Activated T-cell treated with anti-CD3 and anti-CD28 coated beads for 48 hours (primary cell): ENCODE measurements around the gene LRP1B.
"Not testable (repeated sequence)": the region's sequence is repeated elsewhere in the genome, so short reads cannot be mapped to it uniquely, and the experiment has no call there.

ENCODE experiments used
- DNase-seq: peaks from one replicate; pipeline ENCODE4 v3.0.0-alpha.2; 2020; ENCODE audit warnings: low read depth

The LRP1B gene

DNA sequence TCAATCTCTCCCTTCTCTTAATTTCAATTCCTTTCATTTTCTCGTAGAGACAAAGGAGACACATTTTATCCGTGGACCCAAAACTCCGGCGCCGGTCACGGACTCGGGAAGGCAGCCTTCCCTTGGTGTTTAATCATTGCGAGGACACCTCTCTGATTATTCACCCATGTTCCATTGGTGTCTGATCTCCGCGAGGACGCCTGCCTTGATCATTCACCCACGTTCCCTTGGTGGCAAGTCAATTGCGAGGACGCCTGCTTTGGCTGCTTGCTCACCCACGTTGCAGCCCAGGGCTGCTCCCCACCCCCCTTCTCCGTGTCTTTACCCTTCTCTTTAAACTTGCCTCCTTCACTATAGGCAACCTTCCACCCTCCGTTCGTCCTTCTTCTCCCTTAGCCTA lies 1703.8 kb downstream of the LRP1B start:
- not testable (repeated sequence) for DNase-seq

DNA sequence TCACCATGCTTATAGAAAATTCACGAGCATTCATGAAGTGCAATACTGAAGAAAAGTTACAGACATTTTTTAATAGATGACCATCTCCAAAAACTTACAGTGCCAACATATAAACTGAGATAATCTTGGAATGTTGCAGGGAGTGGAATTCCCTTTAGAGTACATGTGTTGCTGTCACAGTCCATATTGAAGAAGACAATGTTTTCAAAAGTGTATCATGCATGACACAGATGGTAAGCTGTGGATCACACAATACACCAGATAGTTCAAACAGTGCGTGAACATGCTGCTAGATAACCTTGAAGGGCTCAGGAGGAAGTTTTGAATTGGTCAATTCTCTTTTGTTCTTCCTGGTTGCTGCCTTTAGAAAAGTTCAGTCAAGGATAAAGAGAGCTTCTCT lies 1706.3 kb downstream of the LRP1B start:
- DNase-seq: no peak

DNA sequence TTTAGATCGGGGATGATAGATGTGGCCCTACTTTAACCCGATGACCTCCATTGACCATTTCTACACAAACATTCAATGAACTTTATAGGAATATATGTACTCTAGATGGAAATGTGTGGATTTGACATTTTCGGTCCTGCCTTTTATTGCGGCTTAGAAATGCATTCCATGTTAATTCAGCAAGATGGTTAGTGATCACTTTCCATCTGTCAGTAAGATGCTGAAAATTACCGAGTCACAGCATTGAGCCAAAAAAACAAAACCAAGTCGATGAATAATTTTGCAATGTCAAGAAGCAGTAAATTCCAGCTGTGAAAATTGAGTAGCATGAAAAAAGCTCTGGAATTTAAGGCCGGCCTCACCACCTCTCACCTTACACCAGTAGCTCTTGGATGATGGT lies 1708.1 kb downstream of the LRP1B start:
- no peak for DNase-seq

DNA sequence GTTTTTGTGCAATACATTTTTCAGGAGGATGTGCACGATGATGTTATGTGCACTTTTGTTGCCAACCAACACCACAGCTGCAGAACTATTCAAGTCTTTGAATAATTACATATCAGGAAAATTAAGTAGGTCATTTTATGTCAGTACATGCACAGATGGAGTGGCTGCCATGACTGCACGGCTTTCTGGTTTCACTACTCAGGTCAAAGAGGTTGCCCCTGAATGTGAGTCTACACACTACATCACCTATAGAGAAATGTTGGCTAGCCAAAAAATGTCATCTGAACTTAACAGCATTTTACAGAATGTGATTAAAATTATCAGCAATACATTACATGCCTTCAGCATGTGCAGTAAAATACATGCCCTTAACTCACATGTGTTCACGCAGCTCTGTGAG lies 1713.3 kb downstream of the LRP1B start:
- no peak for DNase-seq

DNA sequence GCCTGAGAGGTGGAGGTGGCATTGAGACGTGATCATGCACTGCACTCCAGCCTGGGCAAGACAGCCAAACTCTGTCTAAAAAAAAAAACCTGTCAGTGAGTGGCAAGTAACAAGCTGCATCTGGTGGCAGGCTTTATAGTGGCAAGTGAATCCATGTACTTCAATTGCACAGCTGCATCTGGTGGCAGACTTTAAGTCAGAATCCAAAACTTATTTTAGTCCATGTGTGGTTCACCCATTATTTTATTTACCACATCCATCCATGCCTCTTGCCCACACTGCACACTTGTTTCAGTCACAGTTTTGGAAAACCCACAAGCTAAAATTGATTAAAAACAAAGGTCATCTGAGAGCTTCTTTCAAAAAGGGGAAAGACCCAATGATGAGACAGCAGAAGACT lies 1714.2 kb downstream of the LRP1B start:
- DNase-seq: no peak

DNA sequence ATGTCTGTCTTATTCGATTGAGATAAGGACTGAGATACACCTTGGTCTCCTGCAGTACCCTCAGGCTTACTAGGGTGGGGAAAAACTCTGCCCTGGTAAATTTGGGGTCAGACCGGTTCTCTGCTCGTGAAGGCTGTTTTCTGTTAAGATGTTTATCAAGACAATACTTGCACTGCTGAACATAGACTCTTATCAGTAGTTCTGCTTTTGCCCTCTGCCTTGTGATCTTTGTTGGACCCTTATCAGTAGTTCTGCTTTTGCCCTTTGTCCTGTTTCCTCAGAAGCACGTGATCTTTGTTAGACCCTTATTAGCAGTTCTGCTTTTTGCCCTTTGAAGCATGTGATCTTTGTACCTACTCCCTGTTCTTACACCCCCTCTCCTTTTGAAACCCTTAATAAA lies 1715.8 kb downstream of the LRP1B start:
- DNase-seq: not testable (repeated sequence)

DNA sequence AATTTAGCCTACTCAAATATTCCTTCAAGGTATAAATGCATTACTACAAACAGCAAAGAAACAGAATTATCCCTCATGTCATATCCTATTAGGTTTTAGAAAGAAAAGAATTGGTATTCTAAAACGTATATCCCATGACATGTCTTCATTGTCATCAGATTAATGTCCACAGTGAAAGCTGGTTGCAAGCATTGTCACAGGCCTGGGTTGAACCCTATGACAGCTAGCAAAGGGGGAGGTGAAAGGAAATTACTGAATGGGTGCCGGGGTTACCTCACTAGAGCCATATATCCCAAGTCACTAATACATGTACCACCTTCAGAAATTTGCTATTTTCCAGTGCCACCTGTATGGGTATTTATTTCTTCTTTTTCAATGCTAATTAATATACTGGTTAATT lies 1720.1 kb downstream of the LRP1B start:
- DNase-seq: no peak

DNA sequence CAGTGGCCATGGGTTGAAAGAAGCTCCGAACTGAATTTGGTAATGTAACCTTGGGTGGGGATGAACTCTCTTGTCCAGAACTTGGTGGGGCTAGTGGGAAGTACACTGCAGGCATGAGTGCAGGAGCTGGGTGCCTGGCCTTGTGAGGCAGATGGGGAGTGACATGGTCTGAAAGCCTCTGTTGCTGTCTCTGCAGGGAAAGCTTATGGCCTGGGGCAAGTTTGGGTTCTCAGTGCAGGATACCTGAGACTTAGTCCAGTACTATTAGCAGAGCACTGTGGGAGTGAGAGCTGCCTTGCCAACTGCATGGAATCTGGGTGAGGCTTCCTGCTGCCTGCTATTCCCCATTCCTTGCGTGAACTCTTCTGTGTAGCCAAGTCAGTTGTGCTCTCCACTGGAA lies 1729.8 kb downstream of the LRP1B start:
- DNase-seq: no peak

DNA sequence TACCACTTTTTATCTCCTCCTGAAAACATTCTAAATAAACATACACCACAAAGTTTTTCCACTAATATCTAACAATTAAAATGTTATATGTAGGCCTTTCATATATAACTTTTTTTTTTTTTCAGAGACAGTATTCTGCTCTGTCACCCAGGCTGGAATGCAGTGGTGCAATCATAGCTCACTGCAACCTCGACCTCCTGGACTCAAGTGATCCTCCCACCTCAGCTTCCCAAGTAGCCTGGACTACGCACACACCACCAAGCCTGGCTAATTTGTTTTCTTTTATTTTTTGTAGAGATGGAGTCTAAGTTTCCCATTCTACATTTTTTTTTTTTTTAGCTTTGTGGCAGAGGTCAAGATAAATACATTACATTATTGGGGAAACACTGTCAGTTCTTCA lies 1738.0 kb downstream of the LRP1B start:
- no peak for DNase-seq

DNA sequence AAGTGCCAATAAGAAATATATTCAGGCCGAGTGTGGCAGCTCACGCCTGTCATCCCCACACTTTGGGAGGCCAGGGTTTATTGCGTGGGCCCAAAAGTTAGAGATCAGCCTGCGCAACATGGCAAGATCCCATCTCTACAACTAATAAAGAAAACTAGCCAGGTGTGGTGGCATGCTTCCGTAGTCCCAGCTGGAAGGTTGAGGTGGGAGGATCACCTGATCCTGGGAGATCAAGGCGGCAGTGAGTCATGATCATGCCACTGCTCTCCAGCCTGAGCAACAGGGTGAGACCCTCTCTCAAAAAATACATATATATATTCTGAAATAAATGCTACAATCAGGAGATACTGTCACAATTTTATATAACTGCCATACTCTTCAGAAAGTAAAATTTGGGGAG lies 1745.9 kb downstream of the LRP1B start:
- DNase-seq: no peak

DNA sequence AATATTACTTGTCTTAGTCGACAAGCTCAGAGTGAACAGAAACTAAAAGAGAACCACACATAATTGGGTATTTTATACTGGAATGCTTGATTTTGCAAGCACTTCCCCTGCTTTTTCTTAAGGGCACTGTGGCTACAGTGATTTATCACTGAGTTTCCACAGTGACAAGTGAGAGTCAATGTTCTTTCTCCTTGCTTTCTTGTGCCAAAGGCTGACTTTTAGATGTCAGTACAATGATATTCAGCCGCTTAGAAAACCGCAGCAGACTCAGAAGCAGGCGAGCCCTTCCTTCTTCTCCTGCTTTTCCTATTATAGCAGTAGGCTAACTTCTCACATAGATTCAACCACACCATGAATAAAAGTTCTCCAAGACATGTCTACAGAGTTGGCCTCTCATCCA lies 1747.0 kb downstream of the LRP1B start:
- no peak for DNase-seq

DNA sequence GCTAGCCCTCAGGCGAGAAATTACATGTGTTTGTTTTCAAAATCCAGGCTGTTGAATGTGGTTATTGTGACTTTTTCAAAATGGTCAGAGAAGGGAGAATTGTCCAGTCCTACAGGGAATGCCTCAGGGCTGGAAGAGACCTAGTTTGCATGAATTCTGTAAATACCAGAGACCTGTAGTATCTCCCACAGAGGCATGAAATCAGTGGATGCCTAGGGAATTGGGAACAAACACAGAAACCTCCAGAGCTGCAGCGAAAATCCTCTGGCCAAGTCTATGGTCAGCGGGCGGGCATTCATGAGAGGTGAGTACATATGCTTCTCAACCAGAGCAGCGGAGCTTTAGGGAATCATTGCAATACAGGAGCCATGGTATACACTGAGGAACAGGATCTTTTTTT lies 1754.1 kb downstream of the LRP1B start:
- no peak for DNase-seq

DNA sequence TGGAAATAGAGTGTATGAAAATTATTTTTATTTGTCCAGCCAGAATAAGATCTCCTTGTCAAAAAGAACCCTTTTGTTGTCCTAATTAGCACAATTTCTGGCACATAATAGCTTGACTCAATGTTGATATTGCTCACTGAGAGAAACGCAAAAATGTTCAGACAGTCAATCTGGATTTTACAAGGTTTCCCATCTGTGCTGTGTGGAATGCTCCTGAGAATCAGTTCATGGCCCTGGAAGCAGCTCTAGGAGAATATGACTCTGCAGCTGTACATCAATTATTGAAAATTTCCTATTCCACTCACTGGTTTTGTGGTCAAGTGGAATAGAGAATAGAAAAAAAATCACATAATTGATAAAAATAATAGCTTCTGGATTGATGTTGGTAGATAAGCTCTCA lies 1767.7 kb downstream of the LRP1B start:
- DNase-seq: no peak

DNA sequence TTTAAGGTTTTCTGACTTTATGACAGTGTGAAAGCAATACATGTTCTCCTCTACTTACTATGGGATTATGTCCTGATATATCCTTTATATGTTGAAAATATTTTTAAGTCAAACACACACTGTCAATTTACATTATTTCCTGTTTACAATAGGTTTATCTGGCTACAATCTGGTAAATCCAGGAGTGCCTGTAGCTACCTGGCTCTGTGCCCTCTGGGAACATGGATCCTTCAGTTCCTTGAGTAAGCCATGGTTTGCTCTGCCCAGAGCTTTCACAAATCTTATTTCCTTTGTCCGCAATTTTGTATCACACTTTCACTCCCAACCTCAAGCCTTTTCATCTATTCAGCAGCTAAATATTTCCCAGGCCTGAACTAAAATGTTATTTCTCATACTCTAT lies 1768.5 kb downstream of the LRP1B start:
- no peak for DNase-seq

DNA sequence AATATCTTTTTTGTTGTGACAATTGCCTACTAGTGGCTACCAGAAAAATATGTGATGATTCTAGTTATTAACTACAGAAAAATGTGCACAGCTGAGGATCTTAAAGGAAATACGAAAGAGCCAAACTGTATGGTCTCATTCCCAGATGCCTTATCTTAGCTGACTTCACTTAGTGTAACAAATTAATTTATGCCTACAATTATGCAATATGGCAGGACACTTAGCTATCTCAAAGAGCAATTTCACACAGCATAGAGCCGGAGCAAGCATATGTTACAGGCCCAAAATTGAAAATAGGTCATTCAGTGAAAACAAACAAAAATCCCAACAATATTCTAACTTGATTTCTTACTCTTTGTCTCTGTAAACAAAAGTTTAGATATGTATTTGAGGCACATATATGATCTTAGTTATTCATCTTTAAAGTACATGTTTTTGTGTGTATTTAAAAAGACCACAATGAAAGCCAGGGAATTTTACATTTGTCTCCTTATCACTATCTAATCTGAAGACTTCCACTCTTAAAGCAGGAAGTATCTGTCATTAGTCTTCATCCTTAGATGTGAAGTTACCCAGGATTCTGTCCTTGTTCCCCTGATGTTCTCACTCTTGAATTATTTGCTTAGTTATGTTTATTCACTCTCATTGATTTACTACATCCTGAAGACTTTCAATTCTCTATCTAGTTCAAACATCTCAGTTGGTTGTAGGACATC lies 1771.6 kb downstream of the LRP1B start:
- DNase-seq: no peak

DNA sequence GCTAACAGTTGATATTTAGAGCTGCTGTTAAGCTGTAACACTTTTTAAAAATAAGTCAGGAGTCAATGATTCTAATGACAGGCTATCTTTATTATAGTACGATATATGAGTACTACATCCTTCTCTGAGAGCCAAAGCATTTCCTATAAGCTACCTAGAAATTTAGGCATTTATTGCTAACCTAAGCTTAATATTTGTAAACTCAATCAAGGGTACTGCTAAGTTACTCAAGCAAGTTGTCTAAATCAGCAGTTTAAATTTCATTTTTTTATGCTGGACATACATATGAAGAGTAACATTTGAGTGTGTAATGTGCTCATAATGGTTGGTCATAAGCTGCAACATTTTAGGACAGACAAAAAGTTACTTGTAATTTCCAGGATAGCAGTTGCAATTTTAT lies 1774.1 kb downstream of the LRP1B start:
- DNase-seq: no peak

DNA sequence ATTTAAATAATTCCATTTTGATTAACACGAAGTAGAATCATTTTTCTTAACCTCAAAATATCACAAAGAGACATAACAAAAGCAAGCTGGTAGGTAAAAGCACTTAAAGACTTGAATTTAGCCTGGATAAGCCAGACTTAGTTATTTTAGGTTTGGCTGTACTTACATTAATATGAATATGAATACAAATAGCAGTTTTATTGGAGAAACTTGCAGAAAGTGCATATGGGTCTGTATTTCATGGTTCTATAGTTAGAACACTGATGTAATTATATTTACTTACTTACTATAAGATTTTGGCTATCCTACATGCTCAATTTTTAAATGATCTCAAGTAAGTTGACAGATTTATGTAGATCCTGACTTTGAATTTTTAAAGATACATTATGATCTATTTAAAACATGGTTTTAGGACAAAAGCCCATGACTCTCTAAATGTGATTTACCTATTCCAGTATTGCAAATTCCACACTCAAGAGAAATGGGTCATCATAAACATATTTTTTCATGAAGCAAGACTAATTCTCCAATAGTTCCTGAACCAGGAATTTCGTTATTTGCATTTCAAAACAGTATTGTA lies 1775.2 kb downstream of the LRP1B start:
- DNase-seq: no peak

DNA sequence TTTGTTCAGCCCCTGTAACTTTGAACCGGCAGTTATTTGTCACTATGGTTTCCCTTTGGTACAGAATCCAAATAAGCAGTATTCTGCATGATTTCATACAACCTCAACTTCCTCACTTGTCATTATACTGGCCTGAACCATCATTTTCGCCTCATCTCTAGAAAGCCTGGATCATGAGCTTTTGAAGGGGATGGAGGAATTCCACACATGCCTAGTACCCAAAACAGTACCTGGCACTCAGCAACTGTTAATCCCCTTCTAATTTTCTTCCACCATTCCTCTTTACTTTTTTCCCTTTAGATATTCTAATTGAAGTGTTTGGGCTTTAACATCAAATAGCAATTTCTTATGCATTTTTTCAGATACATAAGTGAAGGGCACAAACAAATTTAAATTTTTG lies 1776.3 kb downstream of the LRP1B start:
- no peak for DNase-seq

DNA sequence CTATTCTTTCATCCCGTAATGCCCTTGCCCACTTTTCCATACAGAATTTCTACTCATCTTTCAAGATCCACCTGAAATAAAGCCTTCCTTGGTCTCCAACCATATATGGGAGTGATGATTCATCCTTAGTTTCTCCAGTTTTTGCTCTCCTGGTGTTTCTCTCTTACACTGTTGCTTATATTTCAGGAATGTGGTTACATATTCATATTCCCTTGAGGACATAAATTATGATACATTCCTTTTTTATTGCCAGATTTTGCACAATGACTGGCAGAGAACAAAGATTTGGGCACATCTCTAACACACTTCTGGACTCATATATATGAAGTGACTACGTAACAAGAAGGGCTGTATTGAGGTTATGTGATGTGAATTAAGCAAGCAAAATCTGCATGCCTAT lies 1777.3 kb downstream of the LRP1B start:
- DNase-seq: no peak

DNA sequence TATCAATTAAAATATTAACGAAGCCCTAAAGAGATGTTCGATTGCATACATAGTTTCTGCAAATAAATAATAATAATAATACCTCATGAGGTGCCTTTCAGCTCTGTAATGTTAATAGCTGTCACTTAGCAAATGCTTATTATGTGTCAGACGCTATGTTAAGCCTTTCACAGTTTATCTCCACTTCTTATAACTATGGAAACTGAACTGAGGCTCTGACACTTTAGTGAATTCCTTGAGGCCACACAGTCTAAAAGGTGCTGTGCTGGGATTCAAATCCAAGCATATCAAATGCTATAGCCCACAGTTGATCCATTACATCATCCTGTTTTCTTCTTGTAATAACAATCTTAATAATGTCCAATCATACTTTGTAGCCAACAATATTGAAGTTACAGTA lies 1779.1 kb downstream of the LRP1B start:
- no peak for DNase-seq

DNA sequence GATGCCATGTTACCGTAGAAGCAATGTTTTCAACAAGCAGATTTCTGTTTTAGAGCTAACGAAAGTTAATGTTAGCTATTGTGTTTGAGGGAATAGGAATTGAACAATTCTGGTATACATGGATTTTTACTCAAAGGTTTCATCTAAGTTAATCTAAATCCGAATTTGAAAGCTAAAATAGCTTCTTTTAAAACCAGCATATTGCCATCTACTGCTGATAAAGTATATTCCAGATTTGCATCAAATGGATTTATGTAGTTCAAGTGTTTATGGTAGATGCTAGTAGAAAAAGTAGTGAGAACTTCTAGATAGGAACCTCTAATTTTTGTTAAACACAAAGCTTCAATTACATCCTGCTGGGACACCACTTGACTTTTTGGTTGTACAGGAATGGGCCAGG lies 1781.1 kb downstream of the LRP1B start:
- no peak for DNase-seq

DNA sequence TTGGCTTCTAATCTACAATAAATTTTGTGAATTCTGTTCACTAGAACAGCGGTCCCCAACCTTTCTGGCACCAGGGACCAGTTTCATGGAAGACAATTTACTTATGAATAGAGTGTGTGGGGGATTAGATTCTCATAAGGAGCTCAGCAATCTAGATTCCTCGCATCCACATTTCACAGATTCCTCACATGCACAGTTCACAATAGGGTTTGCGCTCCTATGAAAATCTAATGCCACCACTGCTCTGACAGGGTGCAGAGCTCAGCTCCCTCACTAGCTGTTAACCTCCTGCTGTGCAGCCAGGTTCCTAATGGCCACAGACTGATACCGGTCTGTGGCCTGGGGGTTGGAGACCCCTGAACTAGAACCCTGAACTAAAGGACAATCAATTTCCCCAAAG lies 1782.0 kb downstream of the LRP1B start:
- DNase-seq: no peak

DNA sequence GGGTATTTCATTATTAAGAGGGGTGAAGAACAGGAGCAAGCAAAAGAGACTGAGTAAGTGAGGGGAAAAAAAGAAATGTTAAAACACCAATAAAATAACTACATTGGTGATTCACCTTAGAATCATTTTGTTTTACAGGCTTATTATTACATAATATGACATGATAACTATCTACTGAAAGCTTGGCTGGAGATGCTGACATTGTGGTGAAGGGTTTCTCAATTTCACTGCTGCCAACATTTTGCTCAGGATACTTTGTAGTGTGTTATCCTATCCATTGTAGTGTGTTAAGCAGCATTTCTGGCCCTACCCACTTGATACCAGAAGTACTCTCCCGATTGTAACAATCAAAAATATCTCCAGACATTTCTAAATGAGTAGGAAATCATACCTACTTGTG lies 1786.0 kb downstream of the LRP1B start:
- DNase-seq: no peak

DNA sequence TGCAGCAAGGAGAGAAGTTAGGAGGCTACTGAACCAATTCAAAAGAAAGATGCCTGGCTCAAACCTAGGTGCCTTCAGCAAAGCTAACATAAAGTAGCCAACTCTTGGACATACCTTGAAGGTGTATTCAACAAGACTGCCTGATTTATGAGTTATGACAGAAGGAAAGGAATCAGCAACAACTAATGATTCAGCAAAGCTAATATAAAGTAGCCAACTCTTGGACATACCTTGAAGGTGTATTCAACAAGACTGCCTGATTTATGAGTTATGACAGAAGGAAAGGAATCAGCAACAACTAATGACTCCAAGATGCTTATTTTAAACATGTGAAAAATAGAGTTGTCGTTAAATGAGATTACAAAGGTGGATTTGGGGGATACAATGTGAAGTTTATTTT lies 1786.5 kb downstream of the LRP1B start:
- not testable (repeated sequence) for DNase-seq
